PC-3 (cell line): Measurements from ENCODE around the gene CHST11.

Experiments
- CTCF ChIP-seq: fragments of 300-600 bp; sonication (generic); conservative IDR thresholded peaks from 2 replicates; pipeline ENCODE4 v1.5.1; 2017; ENCODE audit warnings: antibody characterized with exemption, low read depth, mild to moderate bottlenecking, low read length
- EZH2 ChIP-seq: fragments of 300-600 bp; sonication (generic); IDR thresholded peaks from one replicate; pipeline ENCODE4 v1.6.1; 2017; ENCODE audit warnings: antibody characterized with exemption, mild to moderate bottlenecking, low read length; ENCODE audit not compliant: unreplicated experiment
- EZH2phosphoT487 ChIP-seq: fragments of 300-600 bp; sonication (generic); IDR thresholded peaks from 2 replicates; pipeline ENCODE4 v1.6.1; 2018; ENCODE audit warnings: mild to moderate bottlenecking, antibody characterized with exemption, low read length, borderline replicate concordance

DNA sequence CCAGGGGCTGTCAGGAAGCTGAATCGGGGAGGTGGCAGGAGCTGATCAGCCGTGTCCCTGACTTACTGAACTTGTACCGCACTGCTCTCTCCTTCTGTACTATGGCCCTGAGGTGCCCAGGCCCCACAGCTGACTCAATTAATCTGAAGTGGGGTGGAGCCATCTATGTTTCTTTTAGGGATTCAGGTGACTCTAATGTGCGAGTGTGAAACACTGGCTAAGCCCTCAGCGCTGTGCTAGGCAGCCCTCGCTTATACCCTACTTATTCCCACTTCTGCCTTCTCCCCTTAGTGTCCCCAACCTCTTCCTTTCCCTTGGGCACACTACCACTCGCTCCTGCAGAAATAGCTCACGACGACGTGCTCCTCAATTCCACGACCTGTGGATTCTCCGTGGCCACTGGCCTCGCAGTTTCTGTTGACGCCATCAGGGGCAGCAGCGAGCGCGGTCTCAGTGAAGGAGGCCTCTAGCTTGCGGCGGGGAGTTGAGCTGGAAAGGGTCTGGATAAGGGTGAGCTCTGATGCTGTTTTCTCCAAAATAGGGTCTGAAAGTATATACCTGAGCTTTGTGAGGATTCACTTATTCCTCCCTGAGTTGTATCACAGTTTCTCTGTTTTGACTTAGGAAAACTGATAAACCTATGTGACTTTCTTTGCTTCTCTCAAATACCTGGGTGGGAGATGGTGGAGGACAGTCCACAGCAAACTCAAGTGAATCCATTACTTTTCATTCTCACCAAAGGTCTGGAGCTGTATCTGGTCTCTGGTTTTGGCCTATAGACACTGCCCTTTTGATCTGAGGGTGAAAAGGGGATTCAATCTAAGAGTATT, 333.8 kb downstream of the CHST11 start:
- TF ChIP-seq CTCF: peak; percentile 77
- TF ChIP-seq EZH2phosphoT487: no peak
- TF ChIP-seq EZH2: no peak
